NCI-H226 (cell line): ENCODE results near the gene RPS14.
"Not testable (repeated sequence)": the region's sequence is repeated elsewhere in the genome, so short reads cannot be mapped to it uniquely, and the experiment has no call there.

ENCODE experiments used
- DNase-seq: peaks from one replicate; pipeline ENCODE4 v3.0.0-alpha.2; 2015

RPS14 gene

DNA sequence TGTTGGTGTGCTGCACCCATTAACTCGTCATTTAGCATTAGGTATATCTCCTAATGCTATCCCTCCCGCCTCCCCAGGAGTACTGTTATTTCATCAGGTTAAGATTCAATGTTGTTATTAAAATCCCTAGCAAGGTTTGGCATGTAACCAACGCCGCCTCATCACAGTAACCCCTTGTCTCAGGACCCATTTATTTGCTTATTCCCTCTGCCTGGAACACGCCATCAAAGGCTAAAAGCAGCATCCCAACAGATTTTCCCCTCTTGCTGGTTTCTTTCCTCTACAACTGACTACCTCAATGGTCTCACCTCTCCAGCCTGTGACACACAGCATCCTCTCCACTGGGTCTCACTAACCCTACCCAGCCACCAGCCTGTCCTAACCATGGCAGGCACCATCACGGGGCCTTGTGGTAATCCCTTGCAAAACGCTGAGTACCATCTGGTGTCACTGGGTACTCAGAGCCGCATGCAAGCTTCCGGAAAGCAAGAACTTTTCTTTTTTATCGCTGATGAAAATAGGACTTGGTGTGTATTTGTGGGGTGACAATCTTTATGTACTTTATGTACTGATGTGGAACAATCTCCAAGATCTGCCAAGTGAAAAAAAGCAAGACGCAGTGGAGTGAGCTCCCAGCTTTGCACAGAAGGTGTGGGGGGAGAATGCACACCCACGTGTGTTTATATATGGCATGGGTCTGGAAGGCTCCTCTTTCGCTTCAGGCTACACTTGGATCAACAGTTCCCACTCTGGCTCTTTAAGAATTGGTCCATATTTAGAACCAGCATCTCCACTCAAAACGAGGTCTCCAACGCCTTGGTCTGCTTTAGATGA lies 6.1 kb downstream of the RPS14 start:
- DNase-seq: no peak

- no peak for DNase-seq
These were observed 6.8 kb downstream of the RPS14 start for GRCh38 chr5:150442699-150443080.

GRCh38 chr5:150441813-150442698 lies 7.5 kb downstream of the RPS14 start:
- no peak for DNase-seq

DNA sequence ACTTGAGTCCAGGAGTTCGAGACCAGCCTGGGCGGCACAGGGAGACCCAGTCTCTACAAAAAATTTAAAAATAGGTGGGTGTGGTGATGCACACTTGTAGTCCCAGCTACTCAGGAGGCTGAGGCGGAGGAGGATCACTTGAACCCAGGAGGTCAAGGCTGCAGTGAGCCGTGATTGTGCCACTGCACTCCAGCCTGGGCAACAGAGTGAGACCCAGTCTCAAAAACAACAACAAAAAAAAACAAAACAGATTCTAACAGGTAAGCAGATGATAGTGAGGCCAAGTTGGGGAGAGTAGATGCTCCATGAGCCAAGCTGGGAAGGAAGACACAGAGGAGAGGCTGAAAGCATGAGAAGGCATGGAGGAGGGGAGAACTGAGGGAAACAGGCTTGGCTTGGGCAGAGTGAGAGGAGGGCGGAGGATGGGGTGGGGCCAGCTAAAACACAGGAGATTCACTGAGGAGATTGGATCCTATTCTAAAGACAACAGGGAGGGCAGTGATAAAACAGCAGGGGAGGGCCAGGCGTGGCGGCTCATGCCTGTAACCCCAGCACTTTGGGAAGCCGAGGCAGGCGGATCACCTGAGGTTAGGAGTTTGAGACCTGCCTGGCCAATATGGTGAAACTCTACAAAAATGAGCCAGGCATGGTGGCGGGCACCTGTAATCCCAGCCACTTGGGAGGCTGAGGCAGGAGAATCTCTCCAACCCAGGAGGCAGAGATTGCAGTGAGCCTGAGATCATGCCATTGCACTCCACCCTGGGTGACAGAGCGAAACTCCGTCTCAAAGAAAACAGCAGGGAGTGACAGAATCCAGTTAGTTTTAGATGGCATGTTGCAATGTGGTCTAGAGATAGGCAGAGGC lies 8.4 kb downstream of the RPS14 start:
- DNase-seq: no peak

DNA sequence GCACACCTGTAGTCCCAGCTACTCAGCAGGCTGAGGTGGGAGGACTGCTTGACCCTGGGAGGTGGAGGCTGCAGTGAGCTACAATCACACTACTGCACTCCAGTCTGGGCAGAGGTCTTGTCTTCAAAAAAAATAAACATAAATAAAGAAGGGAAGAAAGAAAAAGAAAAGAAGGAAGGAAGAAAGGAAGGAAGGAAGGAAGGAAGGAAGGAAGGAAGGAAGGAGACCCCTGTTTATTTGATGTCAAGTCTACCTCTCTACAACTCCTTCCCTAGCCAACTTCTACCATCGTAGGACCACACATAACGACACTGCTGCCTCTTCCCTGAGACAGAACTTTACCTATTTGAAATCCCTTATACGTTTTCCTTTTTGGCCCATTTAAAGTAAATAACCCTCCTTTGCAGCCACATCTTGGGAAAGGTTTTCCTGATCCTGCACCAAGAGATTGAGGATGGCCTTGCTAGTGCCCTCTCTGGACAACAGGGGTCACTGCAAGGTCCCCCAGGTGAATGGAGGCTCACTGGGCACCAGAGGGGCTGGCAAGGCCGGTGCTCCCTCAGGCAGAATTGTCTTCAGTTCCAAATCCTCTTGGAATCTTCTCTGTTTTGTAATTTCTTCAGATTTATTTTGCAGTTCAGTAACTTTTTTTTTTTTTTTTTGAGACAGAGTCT lies 10.5 kb downstream of the RPS14 start:
- DNase-seq: peak; percentile 7

- peak; percentile 79 for DNase-seq
These were observed 13.3 kb downstream of the RPS14 start for GRCh38 chr5:150436141-150436680.

DNA sequence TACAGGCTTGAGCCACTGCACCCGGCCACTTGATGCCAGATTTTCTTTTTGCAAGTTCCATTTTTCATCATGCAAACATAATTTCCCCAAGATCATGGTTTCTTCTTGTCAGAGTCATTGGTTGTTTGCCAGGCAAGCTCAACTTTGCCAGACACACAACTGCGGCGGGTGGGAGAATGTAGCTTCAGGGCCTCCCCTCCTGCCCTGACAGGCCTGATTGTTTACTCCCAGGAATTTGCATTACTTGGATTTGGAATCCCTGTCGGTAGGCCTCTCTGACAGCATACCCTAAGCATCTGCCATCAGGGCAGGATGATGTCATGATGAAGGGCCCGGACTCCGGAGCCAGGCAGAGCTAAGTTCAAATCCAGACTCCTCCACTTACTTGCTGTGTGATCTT lies 15.1 kb downstream of the RPS14 start:
- DNase-seq: peak; percentile 91

DNA sequence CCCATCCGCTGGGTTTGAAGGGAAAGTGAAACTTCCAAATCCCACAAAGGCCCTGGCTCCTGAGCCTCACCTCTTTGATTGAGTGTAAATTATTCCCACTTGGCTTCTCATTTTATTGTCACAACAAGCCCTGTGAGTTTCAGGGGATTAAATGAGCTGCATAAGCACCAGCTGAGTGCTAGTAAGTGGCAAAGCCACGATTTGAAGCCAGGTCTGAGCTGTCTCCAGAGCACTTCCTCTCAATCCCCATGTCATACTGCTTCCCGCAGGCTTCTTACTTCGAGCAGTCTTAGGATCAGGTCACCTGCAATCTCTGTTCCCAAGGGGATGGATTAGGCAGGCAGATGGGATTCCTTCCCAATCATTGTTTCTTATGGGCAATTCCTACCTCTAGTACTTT lies 18.0 kb downstream of the RPS14 start:
- DNase-seq: no peak

GRCh38 chr5:150431048-150431447 lies 18.5 kb downstream of the RPS14 start:
- no peak for DNase-seq

- no peak for DNase-seq
These were observed 20.1 kb downstream of the RPS14 start for GRCh38 chr5:150429410-150429873.

DNA sequence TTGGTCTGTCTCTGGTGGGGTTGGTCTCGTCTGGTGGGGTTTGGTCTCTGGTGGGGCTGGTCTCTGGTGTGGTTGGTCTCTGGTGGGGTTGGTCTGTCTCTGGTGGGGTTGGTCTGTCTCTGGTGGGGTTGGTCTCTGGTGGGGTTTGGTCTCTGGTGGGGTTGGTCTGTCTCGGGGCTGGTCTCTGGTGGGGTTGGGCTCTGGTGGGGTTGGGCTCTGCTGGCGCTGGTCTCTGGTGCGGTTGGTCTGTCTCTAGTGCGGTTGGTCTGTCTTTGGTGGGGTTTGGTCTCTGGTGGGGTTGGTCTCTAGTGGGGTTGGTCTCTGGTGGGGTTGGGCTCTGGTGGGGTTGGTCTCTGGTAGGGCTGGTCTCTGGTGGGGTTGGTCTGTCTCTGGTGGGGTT lies 20.6 kb downstream of the RPS14 start:
- DNase-seq: no peak

DNA sequence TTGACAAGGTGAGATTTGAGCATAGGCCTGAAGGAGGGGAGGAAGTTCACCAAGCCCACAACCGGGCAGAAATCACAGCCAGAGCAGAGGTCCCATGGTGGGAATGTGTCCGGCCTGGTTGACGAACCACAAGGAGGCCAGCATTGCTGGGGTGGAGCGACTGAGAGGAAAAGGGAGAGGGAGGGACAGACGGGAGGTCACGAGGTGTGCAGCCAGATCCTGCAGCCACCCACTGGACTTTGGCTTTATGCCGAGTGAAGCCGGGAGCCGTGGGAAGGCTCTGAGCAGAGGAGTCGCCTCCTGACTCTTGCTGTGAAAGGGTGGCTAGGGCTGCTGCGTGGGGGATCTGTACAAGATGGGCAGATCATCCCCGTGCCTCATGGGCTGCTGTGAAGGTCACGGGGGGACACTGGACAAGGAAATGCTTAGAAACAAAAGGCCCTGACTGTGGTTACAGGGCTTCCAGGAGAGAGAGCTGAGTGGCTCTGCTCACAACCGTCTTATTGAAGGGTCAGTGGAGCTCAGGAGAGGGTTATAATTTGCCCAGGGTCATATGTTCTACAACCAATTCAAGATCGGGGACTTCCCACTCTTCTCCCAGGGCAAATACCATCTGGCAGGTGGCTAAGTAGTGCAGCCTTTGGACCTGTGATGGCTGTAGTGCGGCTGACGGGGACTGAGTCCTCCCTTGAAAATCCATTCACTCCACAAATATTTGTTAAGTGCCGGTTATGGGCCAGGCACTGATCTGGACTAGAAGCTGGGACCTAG lies 21.2 kb downstream of the RPS14 start:
- DNase-seq: no peak

GRCh38 chr5:150426165-150426564 lies 23.4 kb downstream of the RPS14 start:
- not testable (repeated sequence) for DNase-seq

DNA sequence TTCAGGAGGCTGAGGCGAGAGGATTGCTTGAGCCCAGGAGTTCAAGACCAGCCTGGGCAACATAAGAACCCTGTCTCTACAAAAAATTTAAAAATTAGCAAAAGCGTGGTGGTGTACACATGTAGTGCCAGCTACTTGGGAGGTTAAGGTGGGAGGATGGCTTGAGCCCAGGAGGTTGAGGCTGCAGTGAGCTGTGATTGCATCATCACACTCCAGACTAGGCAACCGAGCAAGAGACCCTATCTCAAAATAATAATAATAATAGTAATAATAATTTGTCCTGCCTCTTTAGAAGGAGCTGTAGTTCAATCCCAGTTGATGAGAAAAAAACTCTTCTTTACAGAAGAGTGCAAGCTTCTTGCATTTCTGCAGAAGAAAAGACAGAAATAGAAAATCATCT lies 26.8 kb downstream of the RPS14 start:
- no peak for DNase-seq

DNA sequence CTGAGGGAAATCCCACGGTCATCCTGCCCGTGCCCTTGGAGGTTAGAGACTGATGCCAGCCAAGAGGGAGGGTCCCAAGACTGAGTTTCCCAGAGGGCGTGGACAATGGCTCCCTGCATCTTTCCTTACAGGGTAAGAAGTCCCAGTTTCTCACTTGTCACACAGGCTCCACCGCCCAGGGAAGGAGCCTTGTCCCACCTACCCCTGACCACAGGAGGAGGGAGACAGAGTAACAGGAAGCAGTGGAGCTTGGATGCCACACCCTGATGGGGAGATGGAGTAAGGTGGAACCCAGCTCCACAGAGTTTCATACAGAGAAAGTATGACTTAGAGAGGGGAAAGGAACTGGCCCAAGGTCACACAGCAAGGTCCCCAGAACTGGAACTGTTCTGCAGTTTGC lies 27.5 kb downstream of the RPS14 start:
- no peak for DNase-seq

- DNase-seq: no peak
These were observed 29.8 kb downstream of the RPS14 start for GRCh38 chr5:150419630-150420270.

GRCh38 chr5:150413902-150414790 lies 35.4 kb downstream of the RPS14 start:
- DNase-seq: not testable (repeated sequence)

DNA sequence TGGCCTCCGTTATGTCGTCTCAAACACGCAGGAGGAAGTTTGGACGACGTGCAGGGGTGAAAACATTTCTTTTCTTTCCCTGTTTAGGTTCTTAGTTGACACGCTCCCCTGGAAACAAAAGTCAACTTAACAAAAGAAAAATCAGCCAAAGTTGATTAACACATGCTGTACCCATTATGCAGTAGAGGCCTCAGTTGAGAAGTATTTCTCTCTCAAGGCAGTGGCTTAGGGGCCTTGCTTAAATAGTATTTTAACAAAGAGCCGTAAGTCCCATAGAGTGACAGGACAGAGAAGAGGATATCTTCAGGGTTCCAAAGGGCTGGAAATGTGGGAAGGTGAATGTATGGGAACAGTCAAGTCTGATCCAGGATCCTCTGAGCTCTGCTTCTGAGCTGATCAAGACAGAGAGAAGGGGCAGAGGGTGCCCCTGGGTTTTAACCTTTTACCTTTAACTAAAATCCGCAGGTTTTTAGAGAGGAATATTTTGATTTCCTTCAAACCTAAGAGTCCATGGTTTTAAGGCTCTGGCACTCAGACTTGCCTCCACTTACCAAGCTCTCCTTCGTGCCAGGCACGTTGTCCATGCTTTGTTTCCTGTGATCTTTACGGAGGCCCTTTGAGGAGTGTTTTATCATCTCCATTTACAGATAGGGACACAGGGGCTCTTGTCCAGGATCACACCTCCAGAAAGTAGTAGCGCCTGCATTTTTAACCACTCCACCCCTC lies 36.2 kb downstream of the RPS14 start:
- no peak for DNase-seq
